CD4-positive, alpha-beta T cell treated with Interleukin-12 subunit alpha and Interleukin-12 subunit beta, for 1 hour (primary cell): Measurements from ENCODE around the gene PPARA.
A peak's percentile ranks its signal among the peaks of the same experiment; 100 is the strongest.
"Not testable (repeated sequence)": the region's sequence is repeated elsewhere in the genome, so short reads cannot be mapped to it uniquely, and the experiment has no call there.

Source experiments
- DNase-seq: peaks from one replicate; pipeline ENCODE4 v3.0.0-alpha.2; 2020

The PPARA gene

DNA sequence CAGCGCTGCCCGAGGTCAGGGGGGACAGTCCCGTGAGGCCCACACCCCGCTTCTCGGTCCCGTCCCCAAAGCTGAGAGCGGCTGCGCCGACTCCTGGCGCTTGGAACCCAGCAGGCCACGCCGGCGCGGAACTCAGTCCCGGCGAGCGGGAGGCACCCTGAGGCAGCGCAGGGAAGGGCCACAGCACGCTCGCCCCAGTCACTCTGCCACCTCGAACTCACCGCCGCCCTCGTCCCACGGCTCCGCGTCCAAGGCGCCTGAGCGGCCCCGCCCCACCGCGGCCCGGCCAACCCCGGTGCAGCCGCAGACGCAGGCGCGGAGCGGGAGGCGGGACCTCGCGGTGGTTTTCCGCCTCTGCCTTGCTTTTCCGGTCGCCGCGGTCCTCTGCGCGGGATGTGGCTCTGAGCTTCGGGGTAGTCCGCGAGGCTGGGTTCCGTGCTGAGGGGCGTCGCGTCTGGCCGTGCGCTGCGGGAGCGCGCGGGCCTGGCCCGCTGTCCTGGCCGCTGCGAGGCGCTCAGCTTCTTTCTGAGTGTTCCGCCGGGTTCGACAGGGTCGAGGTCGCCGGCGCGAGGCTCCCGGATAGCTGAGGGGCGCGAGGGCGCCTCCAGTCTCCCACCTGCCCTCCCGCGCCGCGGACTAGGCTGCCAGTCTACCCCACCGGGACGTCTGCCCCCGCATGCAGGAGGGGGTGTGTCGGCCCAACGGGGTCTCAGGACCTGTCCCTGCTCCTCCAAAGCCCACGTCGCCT, 99.9 kb downstream of the PPARA start, which contains the start of gene CDPF1:
Gene CDPF1, minus strand, starts transcription at position 259 of the 748 bp plus-strand sequence. CDS start 2,009 bp downstream, outside the sequence.
- DNase-seq: peak; percentile 91

- no peak for DNase-seq
These were observed 100.4 kb downstream of the PPARA start for GRCh38 chr22:46250783-46251125.

DNA sequence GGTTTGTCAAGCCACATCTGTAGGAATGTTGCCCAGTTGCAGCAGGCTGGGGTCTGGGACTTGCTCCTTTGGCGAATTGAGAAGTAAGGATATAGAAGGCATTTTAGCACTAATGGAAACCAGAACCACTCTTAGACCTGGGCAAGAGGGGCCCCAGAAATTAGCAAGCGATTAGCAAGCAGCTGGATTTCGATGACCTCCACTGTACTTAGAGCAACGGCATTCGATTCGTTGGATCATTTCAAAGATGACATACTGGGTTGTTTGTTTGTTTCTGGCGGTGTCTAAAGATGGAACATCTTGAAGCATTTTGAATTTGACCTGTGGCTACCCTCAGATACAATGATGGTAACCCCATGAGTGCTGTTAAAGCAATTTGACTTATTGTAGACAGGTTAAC, 100.9 kb downstream of the PPARA start:
- no peak for DNase-seq

DNA sequence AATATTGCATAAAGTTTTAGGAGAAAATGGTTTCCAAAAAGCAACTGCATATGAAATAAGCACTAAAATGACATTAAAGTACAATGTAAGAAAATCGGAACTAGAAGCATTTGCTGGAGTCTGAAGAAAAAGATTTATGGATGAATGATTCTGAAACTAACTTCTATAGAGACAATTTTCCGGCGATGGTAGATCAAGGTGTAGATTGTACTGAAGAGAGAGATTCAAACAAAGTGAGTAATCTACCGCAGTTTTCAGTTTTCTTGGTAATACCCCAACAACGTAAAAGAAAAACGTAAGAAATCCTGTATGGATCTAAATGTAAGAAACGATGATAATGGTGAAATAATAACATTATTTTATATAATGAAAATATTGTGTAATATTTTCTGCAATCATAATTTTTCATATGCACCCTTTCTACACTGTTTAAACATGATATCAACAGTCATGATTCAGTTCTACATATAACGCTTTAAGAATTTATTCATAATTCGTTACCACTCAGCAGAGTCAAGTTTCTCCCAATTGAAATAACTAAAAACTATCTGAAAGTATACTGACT, 101.6 kb downstream of the PPARA start:
- no peak for DNase-seq

- DNase-seq: no peak
These were observed 106.1 kb downstream of the PPARA start for GRCh38 chr22:46256358-46256958.

- DNase-seq: no peak
These were observed 109.0 kb downstream of the PPARA start for GRCh38 chr22:46259374-46259773.

DNA sequence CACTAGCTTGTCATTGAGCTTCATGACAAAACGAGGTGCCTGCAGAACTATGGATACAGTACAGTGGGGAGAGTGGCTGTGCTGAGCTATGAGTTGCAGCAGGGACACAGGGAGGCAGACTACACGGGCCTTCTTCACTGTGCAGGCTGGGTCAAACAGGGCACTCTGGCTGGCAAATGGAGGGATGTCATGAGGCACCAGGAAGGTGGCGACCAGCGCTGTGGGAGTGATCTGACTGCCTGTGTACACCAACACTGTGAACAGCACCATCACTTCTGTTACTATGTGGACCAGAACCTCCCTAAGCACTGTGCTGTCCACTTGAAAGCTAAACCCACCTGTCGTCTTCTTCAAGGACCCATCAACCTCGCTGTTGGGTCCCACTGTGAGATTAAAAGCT, 109.7 kb downstream of the PPARA start:
- no peak for DNase-seq

GRCh38 chr22:46262449-46263215, 112.3 kb downstream of the PPARA start:
- DNase-seq: peak; percentile 45

DNA sequence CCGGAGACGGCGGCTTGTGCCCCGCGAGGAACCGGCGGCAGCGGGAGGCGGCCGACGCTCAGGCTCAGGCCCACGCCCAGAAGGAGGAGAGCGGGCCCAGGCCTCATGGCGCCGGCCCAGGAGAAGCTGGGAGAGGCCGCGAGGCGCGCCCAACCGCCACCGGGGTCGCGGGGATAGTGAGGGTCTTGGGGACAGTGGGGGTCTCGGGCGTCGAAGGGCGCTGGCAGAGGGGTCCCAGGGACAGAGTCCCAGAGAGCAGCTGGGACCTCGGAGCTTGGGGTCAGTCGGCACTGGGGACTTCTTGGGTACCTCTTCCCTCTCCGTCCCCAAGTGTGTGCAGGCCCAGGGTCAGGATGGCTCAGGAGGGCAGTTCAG, 112.9 kb downstream of the PPARA start, which contains the start of gene PKDREJ:
Gene PKDREJ, minus strand, starts transcription at position 128 of the 375 bp plus-strand sequence. Its CDS starts 21 bp downstream, at position 107.
- no peak for DNase-seq

- DNase-seq: not testable (repeated sequence)
These were observed 114.2 kb downstream of the PPARA start for GRCh38 chr22:46264520-46264919.

- DNase-seq: not testable (repeated sequence)
These were observed 115.3 kb downstream of the PPARA start for GRCh38 chr22:46265627-46266026.

DNA sequence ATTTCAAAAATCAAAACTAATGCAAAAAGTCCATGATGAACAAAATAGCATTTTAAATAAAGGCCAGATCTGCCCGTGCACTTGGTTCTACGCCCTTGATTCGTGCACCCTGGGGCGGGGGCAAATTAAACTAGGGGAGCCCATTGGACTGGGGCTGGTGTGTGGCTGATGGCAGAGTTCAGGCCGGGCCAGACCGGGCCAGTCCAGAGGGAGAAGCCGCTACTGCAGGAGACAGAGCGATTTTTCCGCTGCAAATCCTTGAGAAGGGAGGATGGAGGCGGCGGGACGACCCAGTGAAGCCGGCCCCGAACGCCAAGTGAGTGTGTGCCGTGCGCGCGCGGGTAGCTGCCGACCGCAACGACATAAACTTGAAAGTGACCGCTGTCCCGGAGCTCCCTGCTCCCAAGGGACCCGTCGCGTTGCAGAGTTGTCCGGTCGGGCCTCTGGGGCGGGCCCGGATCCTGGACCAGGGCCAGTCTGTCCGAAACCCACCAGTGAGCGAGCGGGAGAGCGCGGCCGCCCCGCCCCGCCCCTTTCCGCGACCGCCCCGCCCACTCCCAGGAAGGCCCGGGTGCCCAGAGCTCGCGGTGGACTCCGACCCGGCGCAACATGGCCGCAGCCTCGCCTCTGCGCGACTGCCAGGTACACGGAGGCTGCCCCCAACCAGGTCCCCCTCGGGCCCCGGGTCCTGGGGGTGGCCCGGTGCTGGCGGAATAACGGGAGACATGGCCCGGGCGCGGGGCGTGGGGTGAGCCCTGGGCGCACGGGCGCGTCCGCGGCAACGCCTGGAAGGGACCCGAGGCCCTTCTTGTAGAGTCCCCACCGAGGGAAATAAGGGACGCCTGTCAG, 117.3 kb downstream of the PPARA start, which contains the start of gene TTC38:
Gene TTC38, plus strand, starts transcription at position 578 of the 849 bp plus-strand sequence. Its CDS starts 32 bp downstream, at position 610.
- DNase-seq: peak; percentile 62

DNA sequence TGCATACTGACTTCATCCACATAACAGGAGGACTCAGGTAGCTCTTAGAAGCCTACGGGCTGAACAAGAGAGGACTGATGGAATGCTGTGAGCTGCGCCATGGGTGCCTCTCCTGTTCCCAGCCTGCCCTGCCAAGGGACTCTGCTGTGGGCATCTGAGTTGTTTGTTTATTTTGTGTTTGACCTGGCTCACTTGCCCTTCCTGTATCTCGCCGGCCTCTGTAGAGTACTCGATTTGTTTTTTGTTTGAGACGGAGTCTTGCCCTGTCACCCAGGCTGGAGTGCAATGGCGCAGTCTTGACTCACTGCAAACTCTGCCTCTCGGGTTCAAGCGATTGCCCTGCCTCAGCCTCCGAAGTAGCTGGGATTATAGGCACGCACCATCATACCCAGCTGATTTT, 119.2 kb downstream of the PPARA start:
- no peak for DNase-seq

GRCh38 chr22:46272196-46272595, 121.9 kb downstream of the PPARA start:
- no peak for DNase-seq

DNA sequence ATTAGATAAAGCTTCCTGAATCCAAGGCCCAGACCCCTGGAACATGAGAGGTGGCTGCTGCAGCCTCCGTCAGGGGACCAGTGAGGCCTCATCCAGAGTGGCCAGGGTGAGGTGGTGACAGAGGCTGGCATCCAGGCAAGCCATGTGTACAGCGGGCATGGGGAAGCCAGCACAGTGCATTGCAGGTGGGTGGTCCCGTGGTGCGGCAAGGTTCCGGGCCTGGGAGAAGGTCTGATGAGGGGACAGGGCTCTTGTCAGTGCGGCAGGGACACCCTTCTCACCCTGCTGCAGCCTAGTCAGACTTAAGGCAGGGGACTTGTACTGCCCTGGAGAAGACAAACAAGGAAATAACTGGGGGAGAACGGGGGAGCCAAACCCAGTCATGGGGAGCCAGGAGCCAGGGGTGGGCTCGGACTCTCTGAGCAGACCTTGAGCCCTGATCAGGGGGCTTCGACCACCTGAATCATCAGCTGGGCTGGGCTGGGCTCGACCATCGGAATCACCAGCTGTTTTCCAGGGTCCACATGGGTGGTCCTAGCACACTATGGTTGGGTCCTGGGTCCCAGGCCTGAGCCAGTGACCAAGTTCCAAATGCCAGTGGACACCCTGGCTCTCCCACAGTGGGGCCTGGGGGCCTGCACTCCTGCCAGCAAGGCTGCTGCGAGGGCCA, 122.6 kb downstream of the PPARA start:
- no peak for DNase-seq

DNA sequence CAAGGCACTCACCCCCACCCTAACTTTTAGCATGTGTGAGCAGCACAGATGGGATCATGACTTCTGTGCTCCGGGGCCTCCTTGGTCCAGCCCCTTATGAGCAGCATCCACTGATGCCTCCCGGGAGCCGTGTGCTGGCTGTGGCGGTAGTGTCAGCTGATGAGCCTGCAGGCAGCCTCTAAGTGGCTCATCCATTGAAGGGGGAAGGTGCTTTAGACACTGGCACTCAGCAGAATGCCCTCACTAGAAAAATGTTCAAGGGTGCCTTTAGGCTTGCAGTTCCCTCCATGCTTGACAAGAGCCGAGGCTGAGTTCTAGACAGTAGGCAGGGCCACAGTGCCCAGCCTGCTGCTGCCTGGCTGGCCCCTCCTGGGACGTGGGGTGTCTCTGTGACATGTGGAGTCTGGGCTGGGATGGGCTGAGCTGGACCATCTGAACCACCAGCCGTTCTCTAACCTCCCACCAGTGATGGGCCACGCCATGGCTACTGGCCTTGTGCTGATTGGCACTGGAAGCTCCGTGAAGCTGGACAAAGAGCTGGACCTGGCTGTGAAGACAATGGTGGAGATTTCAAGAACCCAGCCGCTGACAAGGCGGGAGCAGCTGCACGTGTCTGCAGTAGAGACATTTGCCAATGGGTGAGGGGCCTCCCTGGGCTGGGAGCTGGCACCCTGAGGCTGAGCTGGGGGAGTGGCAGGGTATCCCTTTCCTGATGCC, 123.3 kb downstream of the PPARA start:
- DNase-seq: no peak

- DNase-seq: no peak
These were observed 124.1 kb downstream of the PPARA start for GRCh38 chr22:46274381-46274780.

- DNase-seq: no peak
These were observed 125.3 kb downstream of the PPARA start for GRCh38 chr22:46275455-46276122.

GRCh38 chr22:46276563-46276962, 126.2 kb downstream of the PPARA start:
- DNase-seq: no peak
